NCI-H2196 (cell line): Measurements from ENCODE around the gene TAS2R3.

Experiments
- DNase-seq: peaks from one replicate; lab custom pipeline; 2025; ENCODE audit not compliant: unreplicated experiment; lab: John Stamatoyannopoulos, UW

The TAS2R3 gene

DNA sequence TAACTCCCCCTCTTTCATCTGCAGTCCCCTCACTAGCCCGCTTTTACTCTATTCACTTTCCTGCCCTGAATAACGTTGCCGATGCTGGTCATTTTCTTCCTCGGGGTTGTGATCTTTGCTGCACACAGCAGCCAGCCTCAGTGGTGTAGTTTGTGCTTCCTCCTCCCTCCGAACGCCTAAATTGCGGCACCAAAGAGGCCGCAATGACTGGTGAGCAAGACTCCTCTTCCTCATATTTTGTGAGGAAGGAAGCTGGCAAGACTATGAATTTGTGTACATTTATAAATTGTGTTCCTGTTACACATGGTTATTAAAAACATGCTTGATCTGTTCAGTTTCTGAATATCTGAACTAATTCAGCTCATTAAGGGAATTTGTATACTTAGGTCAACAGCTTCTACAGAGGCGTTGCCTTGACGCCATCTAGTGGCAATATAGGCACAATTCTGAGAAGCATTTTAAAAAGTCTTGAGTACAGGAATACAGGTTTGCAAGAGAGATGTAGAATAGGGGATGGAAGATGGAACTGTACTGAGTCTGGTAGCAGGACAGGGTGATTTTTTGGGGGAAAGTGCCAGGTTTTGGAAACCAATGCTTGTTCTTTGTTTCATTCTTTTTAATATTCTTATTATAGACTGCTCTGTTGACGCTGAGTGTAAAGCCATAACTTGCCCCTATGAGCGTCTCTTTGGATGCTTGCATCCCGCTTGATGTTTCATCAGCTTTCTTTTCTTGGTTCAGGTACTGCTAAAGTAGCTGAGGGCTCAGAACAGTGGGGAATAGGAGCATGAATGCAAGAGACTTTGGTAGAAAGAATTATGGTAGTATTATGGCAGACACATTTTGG lies 22.0 kb downstream of the TAS2R3 start:
- peak; percentile 70 for DNase-seq

- DNase-seq, result no peak
These were observed 24.4 kb downstream of the TAS2R3 start for GRCh38 chr7:141788296-141788695.

GRCh38 chr7:141789917-141790316 lies 26.0 kb downstream of the TAS2R3 start, which contains the start of gene TAS2R5:
Gene TAS2R5 (plus strand): TSS chr7:141790217. CDS start chr7:141790362, 145 bp downstream.
- DNase-seq, result no peak

DNA sequence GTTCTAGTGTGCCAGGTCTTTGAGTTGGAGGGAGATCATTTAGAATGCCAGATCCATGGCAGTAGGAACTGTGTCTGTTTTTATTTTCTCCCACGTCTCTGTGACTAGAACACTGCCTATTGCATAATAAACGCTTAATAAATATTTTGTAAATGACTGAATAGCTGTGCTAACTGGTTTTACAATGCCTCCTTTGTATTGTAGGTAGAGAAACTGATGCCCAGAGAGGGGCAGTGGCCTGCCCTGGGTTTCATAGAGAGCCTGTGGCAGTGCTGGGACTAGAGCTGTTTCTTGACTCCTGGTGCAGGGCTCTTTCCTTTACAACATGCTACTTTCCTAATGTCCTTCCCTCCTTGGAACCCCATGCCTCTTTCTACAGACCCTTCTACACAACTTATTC lies 28.6 kb downstream of the TAS2R3 start:
- DNase-seq, result no peak
